ENCODE results near the gene RBBP8NL. TPM values are rescaled to one million over a fixed set of nuclear protein-coding genes. Genes with fewer than 3 reads are reported as not detected.
A peak's percentile ranks its signal among the peaks of the same experiment; 100 is the strongest.

Gene RBBP8NL
- polyA plus RNA-seq, 2 of the 4 experiments (the other 2 are of a cell fraction), result not detected

- CTCF ChIA-PET, result interaction anchor here (1.1 to 2.9 kb wide), 8 partner anchors 10 to 115 kb away, joined by 3 to 14 read pairs (median 7); no protein-coding TSS in a partner anchor
- Histone ChIP-seq H3K4me3 (peak overlapping the region; percentile 93), H3K4me1 (peaks cover 21% of the 10 kb centered on the region), H3K9me3 (no peaks in the 10 kb centered on the region), H3K27ac (peak overlapping the region; percentile 86 to 99; a peak in 4 of 6 replicates), H3K4me2 (peak overlapping the region; percentile 98)
- DNase-seq (ENCODE audit: low read depth in 1 of 2, low spot score in 1 of 2), result no peak
- FAIRE-seq, result no peak
- TF ChIP-seq JUN (IDR thresholded peaks at IDR 0.05) (no peak), REST (IDR thresholded peaks at IDR 0.05) (no peak), GATA3 (IDR thresholded peaks at IDR 0.05; ENCODE audit: borderline replicate concordance) (no peak), RAD21 (conservative IDR thresholded peaks at IDR 0.05 in 1 of 2, IDR thresholded peaks at IDR 0.05 in 1 of 2) (no peak), PBX3 (IDR thresholded peaks at IDR 0.05) (no peak)
- no peak for ATAC-seq
- POLR2A ChIA-PET, result no interaction called here
- WGBS (ENCODE audit: missing lambda C conversion rate), result 80% methylated on average over 10 of the region's 10 CpGs
Measured at GRCh38 chr20:62405981-62406513, 21.3 kb downstream of the RBBP8NL start.

- H3K4me3 ChIP-seq, result no peak overlapping the region
- peak overlapping the region; percentile 15 to 25; a peak in 2 of 6 replicates for H3K27ac ChIP-seq
- no peaks in the 10 kb centered on the region for H3K9me3 ChIP-seq
- ATAC-seq (peak; percentile 22 to 62; a peak in 5 of 6 replicates), DNase-seq (ENCODE audit: low read depth in 1 of 2, low spot score in 1 of 2) (peak; percentile 43 to 77), FAIRE-seq (no peak)
- peaks cover 20% of the 10 kb centered on the region for H3K4me1 ChIP-seq
- peak overlapping the region; percentile 98 for H3K4me2 ChIP-seq
- WGBS (ENCODE audit: missing lambda C conversion rate), result 80% methylated on average over 23 of the region's 23 CpGs
- no peak for TF ChIP-seq FOSL2 (IDR thresholded peaks at IDR 0.05)
- TF ChIP-seq FOSL2 (CRISPR knock-in tag; IDR thresholded peaks at IDR 0.05), result peak; percentile 25; the same call in 1 of the 2 replicates
- TF ChIP-seq RAD21 (conservative IDR thresholded peaks at IDR 0.05 in 1 of 2, IDR thresholded peaks at IDR 0.05 in 1 of 2), result peak; percentile 58 to 71
- no peak for TF ChIP-seq CBX2 (IDR thresholded peaks at IDR 0.05; ENCODE audit: borderline replicate concordance, low read depth)
- TF ChIP-seq NPAS2 (CRISPR knock-in tag; IDR thresholded peaks at IDR 0.05; ENCODE audit: borderline replicate concordance), result no peak
- peak; percentile 42 for TF ChIP-seq CTCF (IDR thresholded peaks at IDR 0.05)
- TF ChIP-seq MAX (IDR thresholded peaks at IDR 0.05), result no peak
- peak; percentile 77 to 95; a peak in 3 of 4 replicates for TF ChIP-seq CEBPB (IDR thresholded peaks at IDR 0.05)
- TF ChIP-seq SMC3 (IDR thresholded peaks at IDR 0.05), result peak; percentile 36; the same call in 2 of the 3 replicates
- CTCF ChIA-PET, result interaction anchor here (0.6 to 2.9 kb wide), 10 partner anchors 9 to 450 kb away, joined by 3 to 14 read pairs (median 6); no protein-coding TSS in a partner anchor
- POLR2A ChIA-PET, result no interaction called here
Measured at GRCh38 chr20:62405108-62405980, 22.0 kb downstream of the RBBP8NL start.
